GM20431 (cell line): ENCODE results near the gene FAM227B.

Experiments
- in situ Hi-C: fragments of 300-500 bp; cut with MseI, MboI; formaldehyde crosslinking; loops from one replicate; pipeline ENCODE4 v1.15.0; 2020; ENCODE audit warnings: low sequenced_read_pairs; ENCODE audit not compliant: unreplicated experiment

Gene FAM227B

DNA sequence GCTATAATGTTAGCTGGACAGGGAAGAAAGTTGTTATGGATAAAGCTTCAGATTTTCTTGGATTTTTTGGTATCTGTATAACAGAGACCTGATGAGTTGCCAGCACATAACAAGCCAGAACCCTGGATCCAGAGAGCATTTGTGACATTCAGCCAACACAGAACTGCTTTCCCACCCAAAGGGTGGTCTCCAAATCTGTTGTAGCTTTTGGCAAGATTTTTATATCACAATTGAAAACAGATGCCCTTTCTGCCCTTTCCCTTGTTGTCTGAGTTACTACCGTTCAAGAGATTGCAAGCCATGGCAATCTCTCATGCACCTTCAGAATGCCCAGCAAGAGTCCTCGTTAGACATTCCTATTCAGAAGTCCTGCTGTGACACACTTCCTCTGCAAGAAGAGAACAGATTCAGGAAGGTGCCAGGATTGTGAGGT lies 305.2 kb downstream of the FAM227B start:
- in situ Hi-C loops: no loop called here

DNA sequence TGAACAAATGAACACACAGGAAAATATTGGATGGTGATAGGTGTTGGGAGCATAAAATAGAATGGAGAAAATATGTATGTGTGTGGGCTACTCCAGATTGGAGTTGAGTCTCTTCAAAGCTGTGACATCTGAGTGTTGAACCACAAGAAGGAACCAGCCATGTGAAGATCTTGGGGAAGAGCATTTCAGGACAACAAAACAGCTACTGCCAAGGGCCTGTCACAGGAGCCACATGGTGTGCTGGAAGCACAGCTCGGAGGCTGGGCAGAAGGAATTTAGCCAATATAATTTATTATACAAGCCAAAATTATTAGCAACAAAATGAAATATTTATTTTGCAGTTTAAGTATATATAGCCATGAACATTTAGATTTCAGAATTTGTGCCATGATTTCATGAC lies 305.9 kb downstream of the FAM227B start:
- in situ Hi-C loops: no loop called here

DNA sequence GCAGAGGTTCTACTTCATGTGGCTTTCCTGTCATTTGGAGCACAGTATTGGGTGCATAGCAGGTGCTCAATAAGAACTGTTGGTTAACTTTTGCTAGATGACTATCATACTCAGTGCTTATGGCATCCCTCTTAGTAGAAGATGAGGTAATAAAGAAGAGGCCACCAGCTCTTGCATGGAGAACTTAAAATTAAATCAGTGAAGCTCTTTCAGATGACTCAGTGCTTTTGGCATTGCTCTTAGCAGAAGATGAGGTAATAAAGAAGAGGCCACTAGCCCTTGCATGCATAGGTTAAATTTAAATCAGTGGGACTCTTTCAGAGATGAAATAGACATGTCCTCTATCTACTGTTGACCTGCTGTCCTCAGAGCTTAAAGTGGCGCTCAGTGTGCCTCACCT lies 307.0 kb downstream of the FAM227B start:
- in situ Hi-C loops: no loop called here

DNA sequence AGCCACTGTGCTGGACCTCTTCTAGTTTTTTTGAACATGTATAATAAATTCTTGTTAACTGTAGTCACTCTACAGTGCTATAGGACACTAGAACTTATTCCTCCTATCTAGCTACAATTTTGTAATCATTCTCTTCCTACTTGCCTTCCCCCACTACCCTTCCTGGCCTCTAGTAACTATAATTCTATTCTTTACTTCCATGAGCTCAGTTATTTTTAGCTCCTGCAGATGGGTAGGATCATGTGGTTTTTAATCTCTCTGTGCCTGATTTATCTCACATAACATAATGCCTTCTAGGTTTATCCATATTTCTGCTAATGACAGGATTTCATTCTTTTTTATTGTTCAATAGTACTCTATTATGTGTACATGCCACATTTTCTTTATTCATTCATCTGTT lies 310.7 kb downstream of the FAM227B start:
- in situ Hi-C loops: no loop called here

DNA sequence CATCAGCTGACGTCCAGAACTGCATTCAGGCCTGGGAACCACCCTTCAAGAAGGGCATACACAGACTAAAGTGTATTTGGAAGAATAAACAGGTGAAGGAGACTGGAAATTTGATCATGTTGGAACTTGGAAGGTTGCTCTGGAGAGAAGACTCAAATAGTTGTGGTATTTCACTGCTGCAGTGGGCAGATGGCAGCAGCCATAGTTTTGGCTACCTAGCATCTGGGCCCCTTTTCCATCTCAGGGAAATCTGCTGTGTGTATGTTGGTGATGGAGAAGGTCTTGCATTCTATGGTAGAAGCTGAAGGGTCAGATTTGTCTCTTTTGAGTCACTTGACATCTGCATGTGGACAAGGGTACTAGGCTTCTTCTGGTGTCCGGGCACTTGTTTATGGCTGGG lies 311.9 kb downstream of the FAM227B start:
- in situ Hi-C loops: no loop called here

DNA sequence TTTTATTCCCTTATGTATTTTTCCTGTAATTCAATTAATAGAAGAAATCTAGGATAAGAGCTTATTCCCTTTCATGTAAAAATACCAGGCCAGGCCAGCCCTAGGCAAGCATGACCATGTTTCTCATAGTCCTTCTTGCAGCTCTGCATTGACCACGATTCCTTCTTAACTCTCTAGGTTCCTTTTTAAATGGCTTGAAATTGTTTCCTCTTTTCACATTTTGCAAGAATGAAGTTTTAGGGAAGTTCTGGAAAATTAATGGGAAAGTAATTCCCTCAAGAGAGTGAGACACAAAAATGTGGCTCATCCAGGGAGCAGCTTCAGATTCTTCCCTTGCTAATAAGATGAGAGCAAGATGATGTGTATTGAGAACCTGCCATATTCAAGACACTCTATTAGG lies 314.1 kb downstream of the FAM227B start:
- in situ Hi-C loops: no loop called here

DNA sequence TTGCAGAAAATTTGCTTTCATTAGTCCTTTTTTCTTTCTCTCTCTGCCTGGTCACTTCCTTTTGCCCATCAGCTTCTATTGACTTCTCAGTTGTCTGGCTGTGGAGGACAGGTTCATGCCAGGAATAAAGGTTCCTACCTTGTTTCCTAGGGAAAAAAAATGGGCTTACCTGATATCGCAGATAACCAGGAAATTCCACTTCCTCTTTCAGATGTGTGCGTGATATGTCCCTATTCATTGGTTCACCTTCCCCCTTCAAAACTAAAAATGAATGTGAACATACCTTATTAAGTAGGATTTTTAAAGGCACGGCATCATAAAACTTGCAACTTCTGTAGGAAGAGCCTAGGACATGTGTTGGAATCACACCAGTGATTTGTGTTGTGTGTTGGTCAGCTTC lies 317.6 kb downstream of the FAM227B start:
- in situ Hi-C loops: no loop called here

DNA sequence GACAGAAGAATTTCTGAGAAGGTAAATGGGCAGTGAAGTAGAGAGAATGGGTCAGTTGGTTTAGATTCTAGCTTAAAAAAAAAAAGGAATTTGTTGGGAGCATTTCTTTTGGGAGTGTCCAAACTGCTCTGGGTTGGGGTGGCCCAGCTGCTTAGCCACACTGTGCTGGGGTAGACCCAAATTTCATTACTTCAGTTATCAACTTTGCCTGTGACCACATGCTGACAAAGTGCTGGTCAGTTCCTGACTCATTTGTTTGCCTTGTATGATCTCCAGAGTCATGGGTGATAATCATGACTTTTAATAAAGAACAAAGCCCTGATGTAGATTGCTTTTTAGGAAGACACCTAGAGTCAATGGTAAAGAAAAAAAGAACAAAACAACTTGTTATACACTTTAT lies 319.1 kb downstream of the FAM227B start:
- in situ Hi-C loops: no loop called here

DNA sequence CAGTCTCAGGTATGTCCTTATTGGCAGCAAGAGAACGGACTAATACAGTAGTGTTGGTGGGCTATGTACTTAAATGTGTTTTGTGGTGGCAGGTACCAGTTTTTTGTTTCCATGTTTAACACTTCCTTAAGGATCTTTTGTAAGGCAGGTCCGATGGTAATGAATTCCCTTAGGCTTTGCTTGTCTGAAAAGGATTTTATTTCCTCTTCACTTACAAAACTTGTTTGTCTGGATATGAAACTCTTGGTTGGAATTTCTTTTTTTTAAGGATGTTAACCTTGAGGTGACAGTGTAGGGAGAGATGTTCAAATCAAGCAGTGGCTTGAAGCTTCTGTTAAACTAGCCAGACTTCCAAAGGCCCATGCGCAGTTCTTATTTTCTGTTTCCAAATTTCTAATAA lies 319.8 kb downstream of the FAM227B start:
- in situ Hi-C loops: no loop called here

DNA sequence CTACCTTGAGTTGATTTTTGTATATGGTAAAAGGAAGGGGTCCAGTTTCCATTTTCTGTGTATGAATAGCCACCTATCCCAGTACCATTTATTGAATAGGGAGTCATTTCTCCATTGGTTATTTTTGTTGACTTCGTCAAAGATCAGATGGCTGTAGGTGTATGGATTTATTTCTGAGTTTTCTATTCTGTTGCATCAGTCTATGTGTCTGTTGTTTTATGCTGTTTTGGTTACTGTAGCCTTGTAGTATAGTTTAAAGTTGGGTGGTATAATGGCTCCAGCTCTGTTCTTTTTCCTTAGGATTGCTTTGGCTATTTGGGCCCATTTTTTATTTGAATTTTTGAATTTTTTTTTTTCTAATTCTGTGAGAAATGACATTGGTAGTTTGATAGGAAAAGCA lies 323.0 kb downstream of the FAM227B start:
- in situ Hi-C loops: no loop called here

DNA sequence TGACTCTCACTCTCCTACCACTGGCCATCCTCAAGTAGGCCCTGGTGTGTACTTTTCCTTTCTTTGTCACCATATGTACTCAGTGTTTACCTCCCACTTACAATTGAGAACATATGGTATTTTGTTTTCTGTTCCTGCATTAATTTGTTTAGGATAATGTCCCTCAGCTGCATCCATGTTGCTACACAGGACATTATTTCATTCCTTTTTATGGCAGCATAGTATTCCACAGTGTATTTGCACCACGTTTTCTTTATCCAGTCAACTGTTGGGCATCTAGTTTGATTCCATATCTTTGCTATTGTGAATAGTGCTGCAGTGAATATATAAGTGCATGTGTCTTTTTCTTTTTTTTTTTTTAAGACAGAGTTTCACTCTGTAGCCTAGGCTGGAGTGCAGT lies 324.4 kb downstream of the FAM227B start:
- in situ Hi-C loops: no loop called here

DNA sequence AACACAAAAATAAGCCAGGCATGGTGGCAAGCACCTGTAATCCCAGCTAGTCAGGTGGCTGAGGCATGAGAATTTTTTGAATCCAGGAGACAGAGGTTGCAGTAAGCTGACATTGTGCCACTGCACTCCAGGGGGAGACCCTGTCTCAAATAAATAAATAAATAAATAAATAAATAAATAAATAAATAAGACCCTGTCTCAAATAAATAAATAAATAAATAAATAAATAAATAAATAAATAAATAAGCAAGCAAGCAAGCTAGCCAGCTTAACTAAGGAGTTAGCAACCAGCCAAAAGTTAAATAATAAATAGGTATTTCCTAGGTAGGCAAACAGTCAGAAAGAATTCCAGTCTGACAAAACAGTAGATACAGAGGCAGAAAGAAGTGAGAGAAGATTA lies 326.7 kb downstream of the FAM227B start:
- in situ Hi-C loops: no loop called here

DNA sequence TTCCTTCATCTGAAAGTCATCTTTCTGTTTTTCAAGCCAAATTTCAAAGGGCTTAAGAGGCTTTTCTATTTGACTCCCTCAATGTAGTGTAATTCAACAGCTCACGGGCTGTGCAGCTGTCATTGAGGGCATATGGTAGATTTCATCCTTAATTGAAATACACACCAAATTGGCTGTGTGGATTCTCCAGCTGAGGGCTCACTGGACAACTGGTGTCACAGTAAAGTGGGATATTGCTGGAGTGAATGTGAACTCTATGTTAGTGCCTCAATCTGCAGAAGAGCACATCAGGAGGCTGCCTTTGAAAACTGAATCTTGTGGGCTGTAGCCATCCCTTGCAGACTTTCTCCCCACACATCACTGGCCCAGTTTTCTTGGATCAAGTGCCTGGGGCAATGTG lies 330.4 kb downstream of the FAM227B start:
- in situ Hi-C loops: no loop called here

DNA sequence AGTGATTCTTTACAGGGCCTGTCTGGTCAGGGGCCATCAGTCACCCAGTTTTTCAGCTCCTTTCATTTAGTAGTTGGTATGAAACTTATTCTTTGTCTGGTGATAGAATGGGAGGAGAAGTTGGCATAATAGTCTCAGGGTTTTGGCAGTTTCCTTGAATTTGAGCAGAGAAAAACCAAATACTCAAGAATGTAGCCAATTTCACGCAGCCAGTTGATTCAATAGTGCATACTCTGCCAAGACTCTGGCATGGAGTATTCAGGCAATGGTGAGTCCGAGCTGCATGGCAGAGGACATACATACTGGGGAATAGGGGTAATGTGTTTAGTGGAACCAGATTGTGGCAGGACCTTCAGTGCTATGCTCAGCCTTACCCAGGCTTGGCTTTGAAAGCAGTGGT lies 332.2 kb downstream of the FAM227B start:
- in situ Hi-C loops: no loop called here

DNA sequence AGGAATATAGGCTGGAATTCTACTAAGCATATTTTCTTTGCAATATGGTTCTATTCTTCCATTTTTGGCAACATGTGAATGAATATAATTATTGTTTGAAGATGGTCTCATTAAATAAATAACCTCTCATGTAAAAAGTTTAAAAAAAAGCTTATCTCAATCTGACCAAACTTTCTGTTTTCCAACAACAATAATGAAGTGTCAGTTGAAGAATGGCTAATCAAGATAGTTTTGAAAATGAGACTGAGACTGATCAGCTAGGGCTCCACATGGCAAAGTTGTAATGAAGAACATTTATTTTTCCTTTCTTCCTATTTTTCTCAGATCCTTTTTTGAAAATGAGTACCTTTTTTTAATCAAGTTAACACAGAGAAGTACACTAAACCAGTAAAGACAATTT lies 333.1 kb downstream of the FAM227B start:
- in situ Hi-C loops: no loop called here

DNA sequence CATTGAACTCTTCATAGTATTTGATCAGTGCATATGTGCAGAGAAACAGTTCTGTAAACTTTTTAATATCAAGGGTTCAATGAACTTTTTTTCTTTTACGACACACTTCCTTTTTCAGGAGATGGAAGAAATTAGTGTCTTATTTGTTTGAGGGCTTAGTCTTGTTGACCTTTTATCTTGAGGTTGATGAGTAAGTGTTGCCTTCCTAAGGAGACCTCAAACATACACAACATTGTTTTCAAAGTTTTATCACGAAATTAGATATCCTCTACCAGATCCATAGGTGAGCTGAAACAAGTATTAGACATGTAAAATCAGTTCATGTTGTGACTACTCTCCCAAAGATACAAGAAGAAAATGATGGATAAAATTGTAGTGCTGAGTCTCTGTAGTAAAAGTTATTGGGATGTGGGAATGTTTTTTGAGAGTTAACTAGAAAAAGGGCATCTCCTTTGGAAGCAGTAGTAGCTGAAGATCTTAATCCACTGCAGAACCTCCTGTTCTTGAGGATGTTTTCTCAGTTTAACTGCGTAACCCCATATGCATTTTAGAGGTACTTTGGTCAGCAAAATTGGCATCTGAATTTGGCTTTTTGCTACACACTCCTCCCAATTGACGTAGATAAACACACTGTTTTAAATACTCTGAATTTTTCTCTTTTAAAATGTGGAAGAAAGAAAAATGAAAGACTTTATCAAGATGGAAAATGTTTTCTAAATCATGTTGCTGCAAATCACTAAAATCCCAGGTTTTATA lies 333.8 kb downstream of the FAM227B start:
- in situ Hi-C loops: no loop called here

DNA sequence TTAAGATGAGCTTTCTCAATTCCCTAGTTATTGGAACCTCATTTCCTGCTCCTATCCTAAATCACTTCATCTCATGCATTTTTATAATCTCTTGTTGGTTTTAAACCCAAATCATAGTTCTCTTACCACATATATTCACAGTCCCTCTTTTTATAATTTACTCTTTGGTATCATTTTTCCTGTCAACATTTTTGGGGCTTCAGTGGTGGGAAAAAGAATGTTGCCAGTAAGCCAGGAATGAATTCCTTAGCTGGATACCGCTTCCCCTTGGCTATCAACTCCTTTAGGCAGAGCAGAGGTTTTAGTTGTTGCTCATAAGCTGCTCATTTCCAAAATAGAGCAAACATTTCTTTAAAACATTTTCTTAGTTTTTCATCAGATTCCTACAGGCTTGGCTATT lies 338.3 kb downstream of the FAM227B start:
- in situ Hi-C loops: no loop called here

DNA sequence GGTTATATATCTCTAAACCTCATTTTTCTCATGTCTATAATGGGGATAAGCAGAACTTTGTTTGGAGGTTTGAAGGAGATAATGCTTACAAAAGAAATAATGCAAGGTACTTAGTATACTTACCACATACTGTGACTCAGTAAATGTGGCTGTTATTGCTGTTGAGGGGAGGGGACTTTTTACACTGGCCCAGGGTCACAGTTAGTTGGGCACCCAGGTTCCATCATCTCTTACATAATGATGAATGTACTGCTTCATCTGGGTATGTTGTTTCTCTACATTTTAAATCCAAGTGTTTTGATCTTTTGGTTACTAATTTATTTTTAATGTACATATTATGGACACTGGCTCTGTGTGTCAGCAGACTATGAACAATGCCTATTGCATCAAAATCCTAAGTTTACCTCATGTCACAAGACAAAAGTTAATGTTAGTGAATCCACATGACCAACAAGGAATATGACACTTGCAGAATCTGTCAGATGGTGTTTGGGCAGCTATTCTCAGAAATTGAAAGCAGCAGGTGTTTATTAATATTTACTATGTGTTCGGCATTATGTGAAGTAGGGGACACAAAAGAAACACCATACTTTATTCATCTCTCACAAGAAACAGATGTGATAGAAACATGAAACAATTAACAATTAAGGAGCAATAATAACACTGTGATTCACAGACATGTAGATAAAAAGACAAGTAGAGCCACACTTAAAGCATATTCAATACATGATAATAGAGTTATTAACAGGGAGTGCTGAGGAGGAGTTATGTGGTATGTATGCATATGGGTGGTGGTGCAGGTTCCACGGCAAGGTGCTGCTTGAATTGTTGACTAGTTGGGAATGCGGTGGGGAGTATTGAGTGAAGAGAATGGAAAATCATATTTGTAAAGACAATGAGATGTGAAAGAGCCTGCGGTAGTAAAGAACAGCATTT lies 340.8 kb downstream of the FAM227B start:
- in situ Hi-C loops: no loop called here

DNA sequence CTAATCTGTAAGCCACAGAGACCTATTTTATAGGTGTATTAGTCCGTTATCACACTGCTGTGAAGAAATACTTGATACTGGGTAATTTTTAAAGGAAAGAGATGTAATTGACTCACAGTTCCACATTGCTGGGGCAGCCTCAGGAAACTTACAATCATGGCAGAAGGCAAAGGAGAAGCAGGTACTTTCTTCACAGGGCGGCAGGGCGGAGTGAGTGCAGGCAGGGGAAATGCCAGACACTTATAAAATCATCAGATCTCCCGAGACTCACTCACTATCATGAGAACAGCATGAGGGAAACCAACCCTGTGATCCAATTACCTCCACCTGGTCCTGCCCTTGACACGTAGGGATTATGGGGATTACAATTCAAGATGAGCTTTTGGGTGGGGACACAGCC lies 341.9 kb downstream of the FAM227B start:
- in situ Hi-C loops: no loop called here
